Endometrium (tissue), 2 donors: ENCODE data around the gene VASH1.

ENCODE experiments used
- FAIRE-seq: peaks from 2 replicates; lab custom pipeline; 2012; peaks lifted over from hg19 to GRCh38; lab: Jason Lieb, UNC
- donor health status: control.
- donor health status: control.

Gene VASH1

GRCh38 chr14:76742966-76743365 lies 18.3 kb upstream of the VASH1 start:
- no peak for FAIRE-seq

GRCh38 chr14:76752744-76753143 lies 8.5 kb upstream of the VASH1 start:
- no peak for FAIRE-seq

- no peak for FAIRE-seq
Observed at GRCh38 chr14:76753541-76754198, 7.6 kb upstream of the VASH1 start.

GRCh38 chr14:76754586-76754985 lies 6.7 kb upstream of the VASH1 start:
- no peak for FAIRE-seq

- FAIRE-seq = no peak
Observed at GRCh38 chr14:76755610-76756370, 5.5 kb upstream of the VASH1 start.

GRCh38 chr14:76756371-76756750 lies 4.9 kb upstream of the VASH1 start:
- FAIRE-seq = no peak

GRCh38 chr14:76759589-76759988 lies 1.7 kb upstream of the VASH1 start:
- no peak for FAIRE-seq

GRCh38 chr14:76760331-76761135 lies 735 bp upstream of the VASH1 start:
- FAIRE-seq = no peak

- no peak for FAIRE-seq
Observed at GRCh38 chr14:76761960-76762410, 717 bp downstream of the VASH1 start.

- FAIRE-seq = no peak
Observed at GRCh38 chr14:76762411-76763095, 1.3 kb downstream of the VASH1 start.

- no peak for FAIRE-seq
Observed at GRCh38 chr14:76763096-76764041, 2.1 kb downstream of the VASH1 start.

GRCh38 chr14:76765461-76765931 lies 4.2 kb downstream of the VASH1 start:
- FAIRE-seq = no peak

GRCh38 chr14:76767681-76768656 lies 6.7 kb downstream of the VASH1 start:
- no peak for FAIRE-seq

- FAIRE-seq = no peak
Observed at GRCh38 chr14:76768671-76769500, 7.6 kb downstream of the VASH1 start.

GRCh38 chr14:76769636-76770292 lies 8.5 kb downstream of the VASH1 start:
- FAIRE-seq = no peak

GRCh38 chr14:76770521-76771436 lies 9.5 kb downstream of the VASH1 start:
- FAIRE-seq = no peak

- FAIRE-seq = no peak
Observed at GRCh38 chr14:76771437-76771980, 10.2 kb downstream of the VASH1 start.
